Omental fat pad (tissue), 4 donors: ENCODE results near the gene IFFO2. TPM values are rescaled to one million over a fixed set of nuclear protein-coding genes. Genes with fewer than 3 reads are reported as not detected.

Experiments
- ATAC-seq: fragments of 150-250 bp; one replicate; pipeline ENCODE4 v1.9.1; 2016; ENCODE audit warnings: mild to moderate bottlenecking, moderate library complexity; ENCODE audit not compliant: low FRiP score
- DNase-seq: peaks from one replicate; pipeline ENCODE4 v3.0.0-alpha.2; 2019; ENCODE audit warnings: low spot score
- CTCF ChIP-seq, 3 donors: fragments of 450-650 bp; IDR thresholded peaks; one replicate each; pipeline ENCODE4 v1.5.1; 2016 to 2017; ENCODE audit warnings: antibody characterized with exemption in 3 of 3, mild to moderate bottlenecking in 3 of 3, moderate library complexity in 2 of 3
- total RNA-seq, 4 donors: library from RNA; depleted of rRNA; stranded (reverse); fragments of >200 nt; gene quantifications; one replicate each; pipeline ENCODE4 v1.1.0, GENCODE V29; 2016

The IFFO2 gene
- total RNA-seq, 4 donors from 2014 or later: 2.3 to 12.9 (median 7.7) TPM

GRCh38 chr1:18951818-18952391 lies 4.6 kb downstream of the IFFO2 start:
- no peak for ATAC-seq
- TF ChIP-seq CTCF (IDR thresholded peaks at IDR 0.05): no peak

GRCh38 chr1:18951416-18951815 lies 5.1 kb downstream of the IFFO2 start:
- TF ChIP-seq CTCF (IDR thresholded peaks at IDR 0.05): no peak
- DNase-seq (no peak), ATAC-seq (no peak)

More at GRCh38 chr1:18951818-18952391, 4.6 kb downstream of the IFFO2 start:
- DNase-seq: no peak

GRCh38 chr1:18950401-18951026 lies 6.0 kb downstream of the IFFO2 start:
- no peak for TF ChIP-seq CTCF (IDR thresholded peaks at IDR 0.05)
- DNase-seq: no peak
- ATAC-seq: no peak

GRCh38 chr1:18949686-18950400 lies 6.6 kb downstream of the IFFO2 start:
- DNase-seq (no peak), ATAC-seq (no peak)
- TF ChIP-seq CTCF (IDR thresholded peaks at IDR 0.05): no peak

GRCh38 chr1:18948913-18949685 lies 7.4 kb downstream of the IFFO2 start:
- ATAC-seq (no peak), DNase-seq (no peak)
- TF ChIP-seq CTCF (IDR thresholded peaks at IDR 0.05): no peak

- ATAC-seq (no peak), DNase-seq (no peak)
- no peak for TF ChIP-seq CTCF (IDR thresholded peaks at IDR 0.05)
These were observed 8.2 kb downstream of the IFFO2 start for GRCh38 chr1:18948048-18948912.
